Measurements from ENCODE around the gene ALDH1L2.
"Not testable (repeated sequence)": the region's sequence is repeated elsewhere in the genome, so short reads cannot be mapped to it uniquely, and the experiment has no call there.

Gene ALDH1L2

GRCh38 chr12:105084251-105085250, at the start of gene ALDH1L2:
Gene ALDH1L2, minus strand, starts transcription at chr12:105084458. Its CDS starts 22 bp downstream, at chr12:105084436.
- peak; percentile 72 for DNase-seq (ENCODE audit: low spot score)

GRCh38 chr12:105120551-105120950, 36.3 kb upstream of the ALDH1L2 start:
- no peak for DNase-seq (ENCODE audit: low spot score)

GRCh38 chr12:105116969-105117368, 32.7 kb upstream of the ALDH1L2 start:
- DNase-seq (ENCODE audit: low spot score), result no peak

GRCh38 chr12:105113094-105113493, 28.8 kb upstream of the ALDH1L2 start:
- DNase-seq (ENCODE audit: low spot score), result no peak

- peak; percentile 14 for DNase-seq (ENCODE audit: low spot score)
Observed at GRCh38 chr12:105110851-105111250, 26.6 kb upstream of the ALDH1L2 start.

- peak; percentile 59 for DNase-seq (ENCODE audit: low spot score)
Observed at GRCh38 chr12:105109465-105110212, 25.4 kb upstream of the ALDH1L2 start.

GRCh38 chr12:105107494-105108371, 23.5 kb upstream of the ALDH1L2 start, which contains the start of gene WASHC4:
Gene WASHC4, plus strand, starts transcription at chr12:105107731. Its CDS starts 70 bp downstream, at chr12:105107801.
- peak; percentile 95 for DNase-seq (ENCODE audit: low spot score)

- DNase-seq (ENCODE audit: low spot score), result no peak
Observed at GRCh38 chr12:105107171-105107493, 22.9 kb upstream of the ALDH1L2 start.

- DNase-seq (ENCODE audit: low spot score), result peak; percentile 15
Observed at GRCh38 chr12:105106621-105107020, 22.4 kb upstream of the ALDH1L2 start.

- no peak for DNase-seq (ENCODE audit: low spot score)
Observed at GRCh38 chr12:105104762-105105161, 20.5 kb upstream of the ALDH1L2 start.

GRCh38 chr12:105102673-105103072, 18.4 kb upstream of the ALDH1L2 start:
- no peak for DNase-seq (ENCODE audit: low spot score)

GRCh38 chr12:105100998-105101397, 16.7 kb upstream of the ALDH1L2 start:
- DNase-seq (ENCODE audit: low spot score), result no peak

GRCh38 chr12:105100207-105100985, 16.1 kb upstream of the ALDH1L2 start:
- peak; percentile 50 for DNase-seq (ENCODE audit: low spot score)

- no peak for DNase-seq (ENCODE audit: low spot score)
Observed at GRCh38 chr12:105099356-105099755, 15.1 kb upstream of the ALDH1L2 start.

- DNase-seq (ENCODE audit: low spot score), result not testable (repeated sequence)
Observed at GRCh38 chr12:105095338-105095737, 11.1 kb upstream of the ALDH1L2 start.

GRCh38 chr12:105092336-105092735, 8.1 kb upstream of the ALDH1L2 start:
- DNase-seq (ENCODE audit: low spot score), result peak; percentile 38

GRCh38 chr12:105091476-105092206, 7.4 kb upstream of the ALDH1L2 start:
- no peak for DNase-seq (ENCODE audit: low spot score)

- DNase-seq (ENCODE audit: low spot score), result no peak
Observed at GRCh38 chr12:105090361-105090760, 6.1 kb upstream of the ALDH1L2 start.

- no peak for DNase-seq (ENCODE audit: low spot score)
Observed at GRCh38 chr12:105089817-105090216, 5.6 kb upstream of the ALDH1L2 start.

- DNase-seq (ENCODE audit: low spot score), result no peak
Observed at GRCh38 chr12:105085501-105085900, 1.2 kb upstream of the ALDH1L2 start.

Data from kidney tubule cell (primary cell).